Activated T-cell treated with anti-CD3 and anti-CD28 coated beads for 4 hours (primary cell): ENCODE measurements around the gene TFDP1.
"Not testable (repeated sequence)": the region's sequence is repeated elsewhere in the genome, so short reads cannot be mapped to it uniquely, and the experiment has no call there.

Experiments used
- DNase-seq: peaks from one replicate; pipeline ENCODE4 v3.0.0-alpha.2; 2020

TFDP1 gene

DNA sequence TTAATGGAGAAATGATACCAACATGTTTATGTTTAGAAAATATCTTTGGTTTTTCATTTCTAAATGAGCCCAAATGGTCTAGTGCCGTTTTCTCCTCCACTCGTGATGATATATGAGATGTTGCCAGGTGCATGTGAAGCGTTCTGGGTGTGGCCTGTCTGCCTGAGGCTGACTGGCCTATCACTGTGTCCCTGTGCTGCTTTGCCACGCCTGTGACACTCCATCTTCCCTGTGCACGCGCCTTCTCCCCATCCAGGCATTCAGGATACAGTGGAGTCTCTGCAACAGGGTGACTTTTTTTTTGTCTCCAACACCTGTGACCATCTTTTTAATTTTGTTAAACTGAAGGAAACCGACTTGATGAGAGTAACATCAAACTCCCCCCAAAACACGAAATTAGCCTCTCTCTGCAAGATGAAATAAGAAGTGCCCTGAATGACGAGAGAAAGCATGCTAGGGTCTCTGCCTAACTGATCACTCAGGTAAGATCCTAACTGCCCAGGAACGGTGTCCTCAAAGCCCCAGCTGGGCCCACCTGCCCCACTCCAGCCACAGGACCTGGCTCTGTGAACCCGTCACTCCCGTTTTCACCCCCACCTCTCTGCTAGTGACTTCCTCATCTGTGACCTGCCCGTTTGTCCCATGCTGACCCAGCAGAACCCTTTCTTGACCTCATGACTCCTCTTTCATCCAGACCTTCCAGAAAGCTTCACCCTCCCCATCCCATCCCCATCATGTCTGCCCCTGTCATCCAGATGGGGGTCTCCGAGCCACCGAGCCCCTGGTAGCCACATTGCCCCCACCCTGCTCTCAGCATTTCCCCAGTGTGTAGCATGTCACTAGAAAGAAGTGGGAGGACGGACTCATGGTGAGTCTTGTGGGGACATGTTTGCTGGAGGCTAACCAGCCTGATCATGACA is 33.2 kb upstream of the TFDP1 start:
- no peak for DNase-seq

DNA sequence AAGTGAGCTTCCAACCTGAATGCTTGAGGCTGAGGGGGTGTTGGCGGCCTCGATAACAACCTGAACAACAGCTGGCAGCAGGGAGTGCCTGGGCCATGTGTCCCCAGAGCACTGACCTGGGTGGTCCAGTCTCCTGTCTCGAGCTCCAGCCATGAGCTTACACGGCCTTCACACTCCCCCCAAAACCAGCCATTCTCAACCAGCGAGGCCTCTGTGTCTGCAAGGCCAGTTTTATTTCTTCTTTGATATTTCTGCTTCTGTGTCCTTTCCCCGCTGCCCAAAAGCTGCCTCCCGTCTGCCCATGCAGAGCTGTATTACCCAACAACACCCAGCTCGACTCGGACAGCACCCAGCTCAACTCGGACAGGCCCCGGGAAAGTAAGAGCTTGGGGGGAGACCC is 32.5 kb upstream of the TFDP1 start:
- no peak for DNase-seq

DNA sequence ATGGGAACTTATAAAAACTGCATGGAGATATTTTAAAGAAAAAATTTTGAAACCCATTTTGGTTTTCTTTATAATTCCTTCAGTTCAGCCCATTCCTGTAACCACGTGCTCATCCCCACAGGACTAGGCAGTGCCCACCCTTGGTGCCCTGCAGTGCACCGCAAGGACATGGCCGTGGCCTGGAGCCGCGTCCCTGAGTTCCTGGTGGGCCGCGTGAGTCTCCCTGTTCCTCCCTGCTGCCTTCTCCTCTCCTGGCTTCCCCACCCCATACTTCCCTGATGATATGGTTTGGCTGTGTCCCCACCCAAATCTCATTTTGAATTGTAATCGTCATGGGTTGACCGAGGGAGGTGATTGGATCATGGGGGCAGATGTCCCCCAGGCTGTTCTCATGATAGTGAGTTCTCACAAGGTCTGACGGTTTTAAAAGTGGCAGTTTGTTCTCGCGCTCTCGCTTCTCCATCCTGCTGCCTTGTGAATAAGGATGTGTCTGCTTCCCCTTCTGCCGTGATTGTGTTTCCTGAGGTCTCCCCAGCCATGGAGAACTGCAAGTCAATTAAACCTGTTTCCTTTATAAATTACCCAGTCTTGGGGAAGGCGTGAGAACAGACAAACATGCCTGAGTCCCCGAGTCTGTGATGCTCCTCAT is 31.6 kb upstream of the TFDP1 start:
- DNase-seq, result no peak

DNA sequence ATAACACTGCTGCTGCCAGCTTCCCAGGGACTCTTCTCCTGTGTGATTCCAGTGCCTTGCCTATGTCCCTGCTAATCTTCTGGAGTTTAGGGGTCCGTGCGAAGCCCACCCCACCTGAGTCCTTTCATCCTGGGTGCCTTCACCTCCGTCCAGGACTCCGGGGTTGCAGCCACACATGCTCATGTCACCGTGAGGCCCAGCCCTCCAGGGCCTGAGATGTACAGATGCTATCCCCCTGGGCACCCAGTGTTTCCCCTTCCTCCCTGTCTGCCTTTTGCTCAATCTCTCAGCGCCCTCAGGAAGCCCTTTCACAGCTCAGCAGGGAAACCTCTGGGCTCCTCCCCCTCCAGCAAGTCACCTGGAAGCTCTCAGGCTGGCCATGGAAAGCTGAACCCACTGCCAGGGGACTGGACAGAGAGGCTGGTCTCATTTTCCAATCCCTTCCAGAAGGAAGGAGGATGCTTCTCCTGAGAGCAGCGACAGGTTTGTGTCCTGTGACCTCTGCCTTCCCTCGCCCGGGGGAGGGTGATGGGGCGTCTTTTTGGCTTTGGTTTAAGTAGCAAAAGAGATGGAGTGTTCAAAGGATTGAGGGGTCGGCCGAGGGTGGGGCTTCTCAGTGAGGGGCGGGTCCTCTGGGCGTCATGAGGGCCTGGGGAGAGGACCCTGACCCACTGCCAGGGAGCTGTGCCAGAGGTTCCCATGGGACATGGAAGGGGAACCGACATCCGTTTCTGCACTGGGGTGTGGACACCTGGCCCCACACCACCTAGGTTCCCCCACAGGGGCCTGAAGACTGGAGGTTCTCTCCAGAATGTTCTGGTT is 30.8 kb upstream of the TFDP1 start:
- DNase-seq, result no peak

DNA sequence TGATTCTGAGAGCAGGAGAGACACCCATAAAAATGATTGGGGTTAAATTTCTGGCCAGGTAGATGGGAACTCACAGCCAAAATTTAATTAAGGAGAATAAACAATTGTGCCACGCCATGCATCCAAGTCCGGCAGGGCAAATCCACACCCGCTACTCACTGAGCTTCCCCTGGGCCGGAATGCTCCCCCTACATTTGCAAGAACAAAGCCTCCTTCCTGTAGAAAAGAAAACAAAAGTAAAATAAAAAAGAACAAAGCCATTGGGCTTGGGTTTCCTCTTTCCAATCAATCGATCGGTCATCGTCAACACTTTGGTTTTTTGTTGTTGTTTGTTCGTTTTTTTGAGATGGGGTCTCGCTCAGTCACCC is 30.2 kb upstream of the TFDP1 start:
- no peak for DNase-seq

DNA sequence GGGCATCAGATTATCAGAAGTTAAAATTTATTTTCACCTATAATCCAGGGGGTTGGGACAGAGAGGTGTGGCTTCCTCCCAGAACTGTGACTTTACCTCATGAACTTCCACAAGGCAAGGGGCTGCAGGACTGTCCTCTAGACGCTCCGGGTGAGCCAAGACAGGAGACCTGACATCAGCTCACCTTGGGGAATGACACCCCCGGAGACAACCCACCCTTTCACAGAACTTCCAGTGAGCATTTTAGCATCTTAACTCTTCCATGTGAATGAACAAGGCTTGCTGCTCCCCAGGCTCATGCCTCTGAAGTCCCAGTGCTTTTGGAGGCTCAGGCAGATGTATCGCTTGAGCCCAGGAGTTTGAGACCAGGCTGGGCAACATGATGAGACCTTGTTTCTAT is 29.4 kb upstream of the TFDP1 start:
- DNase-seq, result no peak

DNA sequence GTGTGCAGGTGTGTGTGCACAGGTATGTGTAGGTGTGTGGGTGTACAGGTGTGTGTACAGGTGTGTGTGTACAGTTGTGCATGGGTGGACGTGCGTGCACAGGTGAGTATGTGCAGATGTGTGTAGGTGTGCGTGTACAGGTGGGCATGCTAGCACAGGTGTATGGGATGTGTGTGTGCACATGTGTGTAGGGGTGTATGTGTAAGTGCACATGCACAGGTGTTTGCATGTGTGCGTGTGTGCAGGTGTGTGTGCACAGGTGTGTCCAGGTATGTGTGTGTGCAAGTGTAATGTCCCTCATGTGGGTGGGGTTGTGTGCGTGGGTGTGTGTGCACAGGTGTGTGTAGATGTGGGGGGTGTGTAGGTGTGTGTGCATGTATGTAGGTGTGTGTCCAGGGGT is 27.5 kb upstream of the TFDP1 start:
- DNase-seq, result no peak

DNA sequence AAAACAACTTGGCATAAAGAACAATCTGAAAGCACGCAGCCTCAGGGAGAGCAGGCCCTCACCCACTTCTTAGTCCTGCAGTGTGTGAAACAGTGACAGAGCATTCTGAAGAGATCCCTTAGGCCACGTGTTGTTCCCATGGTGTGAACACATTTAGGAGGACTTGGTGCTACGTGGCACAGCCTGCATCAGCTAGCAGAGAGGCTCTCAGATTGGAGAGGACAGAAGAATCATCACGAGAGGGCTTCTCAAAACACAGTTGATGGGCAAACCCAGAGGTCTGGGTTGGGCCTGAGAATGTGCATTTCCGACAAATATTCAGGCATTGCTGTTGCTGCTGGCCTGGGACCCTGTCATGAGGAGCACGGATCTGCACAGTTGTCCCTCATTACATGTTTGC is 26.1 kb upstream of the TFDP1 start:
- DNase-seq, result no peak

DNA sequence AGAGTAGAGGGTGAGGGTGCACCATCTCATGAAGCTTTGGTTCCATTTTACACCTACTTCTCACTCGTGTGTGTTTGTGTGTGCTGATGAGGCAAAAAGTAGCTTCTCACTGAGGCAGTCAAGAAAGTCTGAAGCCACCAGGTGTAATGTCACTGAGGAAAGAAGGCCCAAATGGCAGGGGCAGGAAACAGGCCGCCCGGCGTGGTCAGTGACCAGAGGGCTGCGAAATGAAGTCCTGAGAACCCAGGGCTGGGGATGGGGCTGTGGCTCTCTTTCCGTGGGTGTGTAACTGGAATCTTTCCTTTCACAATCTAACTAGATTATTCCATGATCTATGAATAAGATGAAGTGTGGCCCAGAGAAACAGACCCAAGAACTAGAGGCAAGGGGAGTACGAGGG is 25.5 kb upstream of the TFDP1 start:
- no peak for DNase-seq

DNA sequence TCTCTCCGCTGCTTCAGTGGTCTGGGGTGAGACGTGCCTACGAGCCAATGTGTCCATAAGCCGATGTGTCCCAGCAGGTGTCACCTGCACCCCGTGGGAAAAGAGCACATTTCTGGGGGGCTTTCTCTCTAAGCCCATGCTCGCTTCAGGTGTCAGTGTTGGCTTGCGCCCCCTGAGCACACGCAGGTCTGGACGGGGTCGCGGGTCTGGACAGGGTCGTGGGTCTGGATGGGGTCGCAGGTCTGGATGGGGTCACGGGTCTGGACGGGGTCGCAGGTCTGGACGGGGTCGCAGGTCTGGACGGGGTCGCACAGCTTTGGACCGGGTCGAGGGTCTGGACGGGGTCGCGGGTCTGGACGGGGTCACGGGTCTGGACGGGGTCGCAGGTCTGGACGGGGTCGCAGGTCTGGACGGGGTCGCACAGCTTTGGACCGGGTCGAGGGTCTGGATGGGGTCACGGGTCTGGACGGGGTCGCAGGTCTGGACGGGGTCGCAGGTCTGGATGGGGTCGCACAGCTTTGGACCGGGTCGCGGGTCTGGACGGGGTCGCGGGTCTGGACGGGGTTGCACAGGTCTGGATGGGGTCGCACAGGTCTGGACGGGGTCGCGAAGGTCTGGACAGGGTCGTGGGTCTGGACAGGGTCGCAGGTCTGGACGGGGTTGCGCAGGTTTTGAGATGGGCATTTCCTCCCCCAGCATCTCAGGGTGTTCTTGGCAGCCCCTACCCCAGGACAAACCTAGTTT is 24.5 kb upstream of the TFDP1 start:
- no peak for DNase-seq

DNA sequence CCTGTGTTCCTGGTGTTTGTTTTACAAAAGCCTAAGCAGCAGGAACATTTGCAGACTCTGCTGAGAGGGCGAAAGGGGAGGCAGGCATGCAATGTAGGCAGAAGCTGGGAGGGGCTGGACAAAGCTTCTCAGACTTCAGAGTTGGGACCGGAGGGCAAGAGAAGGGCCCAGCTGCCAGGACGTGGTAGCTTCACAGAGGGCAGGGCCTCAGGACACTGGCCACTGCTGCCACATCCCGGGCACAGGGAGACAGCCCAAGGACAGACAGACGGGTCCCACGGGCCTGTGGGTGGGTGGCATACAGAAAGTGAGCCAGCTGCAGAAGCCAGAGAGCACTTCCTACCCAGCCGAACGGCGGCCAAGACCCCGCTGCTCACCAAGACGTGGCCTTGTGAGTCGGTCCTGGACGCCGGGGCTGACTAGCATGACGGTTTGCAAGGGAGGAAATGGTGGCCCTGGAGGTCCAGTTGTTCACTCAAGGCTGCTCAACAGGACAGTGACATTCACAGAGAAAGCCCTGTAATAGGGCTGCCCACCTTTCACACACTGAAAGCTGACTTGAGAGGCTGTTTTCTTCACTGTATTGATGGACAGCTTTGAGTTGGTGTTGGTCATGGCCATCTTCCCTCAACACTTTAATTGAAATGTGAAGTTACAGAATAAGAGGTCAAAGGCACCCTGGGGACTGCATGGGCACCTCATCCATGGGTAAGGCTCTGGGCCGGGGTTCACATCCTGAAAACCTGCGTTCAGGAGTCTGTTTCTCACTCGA is 23.7 kb upstream of the TFDP1 start:
- no peak for DNase-seq

DNA sequence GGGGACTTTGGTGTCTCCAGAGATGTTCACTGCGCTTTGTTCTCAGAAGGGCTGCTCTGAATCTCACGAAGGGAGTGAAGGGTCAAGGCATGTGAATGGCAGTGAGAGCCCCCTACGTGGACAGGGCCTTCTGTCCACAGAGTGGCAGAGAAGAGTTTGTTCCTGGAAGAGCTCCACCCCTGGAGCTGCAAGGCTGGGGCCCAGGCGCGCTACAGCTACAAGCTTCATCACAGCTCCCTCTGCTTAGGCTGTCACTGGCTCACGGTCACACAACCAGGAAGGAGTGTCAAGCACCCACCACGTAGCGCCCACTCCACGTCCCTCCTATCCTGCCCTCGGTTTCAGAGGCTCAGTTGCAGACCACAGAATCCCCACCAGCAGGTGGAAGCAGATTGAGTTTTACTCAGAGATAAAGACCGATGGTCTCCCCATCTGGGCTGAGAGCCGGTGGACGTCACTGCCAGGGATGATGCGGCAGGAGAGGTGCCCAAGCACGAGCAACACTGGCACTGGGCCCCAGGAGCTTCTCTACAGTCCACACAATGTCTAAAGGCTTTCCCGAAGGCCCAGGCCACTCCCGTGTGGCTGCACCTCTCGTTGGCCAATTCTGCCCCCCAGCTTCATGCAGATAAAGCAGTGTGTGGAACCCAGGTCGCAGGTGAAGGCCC is 23.0 kb upstream of the TFDP1 start:
- DNase-seq, result no peak

DNA sequence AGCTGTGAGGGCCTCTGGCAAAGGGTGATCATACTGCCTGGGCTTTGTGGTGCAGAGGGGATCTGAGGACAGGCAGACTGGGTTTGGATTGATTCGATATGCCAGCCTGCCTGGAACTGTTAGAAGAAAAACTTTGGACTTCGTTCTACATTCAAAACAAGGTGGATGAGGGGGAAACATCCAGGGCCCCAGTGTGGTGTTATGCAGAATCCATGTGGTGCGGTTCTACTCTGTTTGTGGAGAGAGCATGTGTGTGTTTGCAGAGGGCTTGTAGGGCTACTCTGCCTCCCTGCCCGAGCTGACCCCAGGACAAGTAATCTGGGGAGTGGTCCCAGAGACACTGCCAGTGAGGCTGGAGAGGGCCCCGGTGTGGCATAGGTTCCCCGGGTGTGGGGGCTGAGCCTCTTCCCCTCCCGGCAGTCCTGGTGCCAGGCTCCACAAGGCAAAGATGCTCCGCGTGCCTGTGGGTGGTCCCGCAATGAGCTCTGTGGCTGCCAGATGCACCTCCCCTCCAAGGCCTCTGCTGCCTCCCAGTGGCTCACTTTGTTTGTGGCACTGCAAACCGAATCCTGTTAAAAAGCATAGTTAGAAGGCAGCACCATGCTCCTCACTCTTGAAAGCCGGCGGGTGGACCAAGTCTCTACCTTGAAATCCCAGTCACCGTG is 22.3 kb upstream of the TFDP1 start:
- peak; percentile 17 for DNase-seq

DNA sequence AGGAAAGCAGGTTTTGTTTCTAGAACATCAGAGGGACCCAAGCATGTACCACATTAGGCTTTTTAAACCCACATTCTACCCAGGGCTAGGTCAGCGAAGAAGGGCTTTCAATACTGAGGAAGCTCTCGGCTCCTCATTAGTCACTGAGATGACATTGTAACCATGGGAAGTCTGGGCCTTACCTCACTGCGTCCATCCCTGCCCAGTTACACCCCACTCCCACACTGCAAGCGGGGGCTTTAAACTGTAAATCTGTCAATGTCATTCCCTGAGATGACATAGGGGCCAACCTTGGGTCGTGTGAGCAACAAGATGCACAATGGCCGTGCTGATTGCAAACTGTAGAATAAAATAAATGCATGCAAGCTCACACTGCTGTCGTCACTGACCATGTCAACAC is 21.7 kb upstream of the TFDP1 start:
- DNase-seq, result no peak

DNA sequence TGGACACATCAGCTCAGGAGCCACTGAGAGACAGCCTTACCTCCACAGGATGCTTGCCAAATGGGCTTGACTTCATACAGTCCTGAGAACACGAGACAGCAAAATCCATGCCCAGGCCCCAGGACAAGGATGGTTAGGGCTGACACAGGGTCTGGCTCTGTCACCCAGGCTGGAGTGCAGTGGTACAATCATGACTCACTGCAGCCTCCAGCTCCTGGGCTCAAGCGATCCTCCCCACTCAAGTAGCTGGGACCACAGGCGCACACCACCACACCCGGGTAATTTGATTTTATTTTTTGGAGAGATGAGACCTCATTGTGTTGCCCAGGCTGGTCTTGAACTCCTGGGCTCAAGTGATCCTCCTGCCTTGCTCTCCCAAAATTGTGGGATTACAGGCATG is 21.0 kb upstream of the TFDP1 start:
- not testable (repeated sequence) for DNase-seq

DNA sequence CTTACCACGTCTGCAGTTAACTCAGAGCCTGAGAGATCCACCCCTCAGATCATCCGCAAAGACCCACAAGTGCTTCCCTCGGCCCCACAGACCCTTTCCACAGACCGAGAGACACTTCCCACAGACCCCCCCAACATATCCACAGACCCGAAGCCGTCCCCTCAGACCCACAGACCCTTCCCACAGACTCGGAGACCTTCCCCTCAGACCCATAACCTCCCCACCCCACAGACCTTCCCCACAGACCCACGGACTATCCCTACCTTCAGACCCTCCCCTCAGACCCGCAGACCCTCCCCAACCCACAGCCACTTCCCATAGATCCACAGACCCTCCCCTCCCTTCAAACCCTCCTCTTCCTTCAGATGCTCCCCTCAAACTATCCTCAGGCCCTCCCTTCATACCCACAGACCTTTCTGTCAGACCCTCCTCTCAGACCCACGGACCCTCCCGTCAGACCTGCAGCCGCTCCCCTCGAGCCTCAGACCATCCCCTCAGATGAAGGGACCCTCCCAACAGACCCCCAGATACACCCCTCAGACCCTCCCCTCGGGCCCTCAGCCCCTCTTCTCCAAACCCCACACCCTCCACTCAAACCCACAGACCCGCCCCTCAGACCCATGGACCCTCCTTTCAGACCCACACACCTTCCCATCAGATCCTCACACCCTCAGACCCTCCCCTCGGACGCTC is 20.1 kb upstream of the TFDP1 start:
- no peak for DNase-seq

DNA sequence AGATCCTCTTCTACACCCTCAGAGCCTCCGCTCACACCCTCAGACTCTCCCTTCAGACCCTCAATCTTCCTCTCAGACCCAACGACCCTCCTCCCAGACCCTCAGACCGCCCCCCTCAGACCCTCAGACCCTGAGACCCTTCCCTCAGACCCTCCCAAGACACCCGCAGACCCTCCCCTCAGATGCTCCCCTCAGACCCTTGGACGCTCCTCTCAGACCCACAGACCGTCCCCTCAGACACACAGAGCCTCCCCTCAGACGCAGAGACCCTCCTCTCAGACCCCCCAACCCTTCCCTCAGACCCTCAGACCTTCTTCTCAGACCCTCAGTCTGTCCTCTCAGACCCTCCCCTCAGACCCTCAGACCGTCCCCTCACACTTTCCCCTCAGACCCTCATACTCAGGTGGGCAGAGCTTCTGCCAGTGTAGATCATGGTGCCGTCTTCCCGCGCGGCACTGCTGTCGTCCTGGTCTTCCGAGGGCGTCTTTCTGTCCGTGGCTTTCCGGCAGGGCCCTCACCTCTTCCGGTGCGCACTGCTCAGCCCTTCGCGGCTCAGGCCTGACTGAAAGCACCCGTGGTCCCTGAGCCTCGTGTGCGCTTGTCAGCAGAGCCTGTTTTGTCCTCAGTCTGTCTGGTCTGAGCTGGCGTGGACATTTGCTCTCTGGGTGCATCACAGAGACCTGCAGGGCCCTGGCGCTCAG is 18.9 kb upstream of the TFDP1 start:
- no peak for DNase-seq

DNA sequence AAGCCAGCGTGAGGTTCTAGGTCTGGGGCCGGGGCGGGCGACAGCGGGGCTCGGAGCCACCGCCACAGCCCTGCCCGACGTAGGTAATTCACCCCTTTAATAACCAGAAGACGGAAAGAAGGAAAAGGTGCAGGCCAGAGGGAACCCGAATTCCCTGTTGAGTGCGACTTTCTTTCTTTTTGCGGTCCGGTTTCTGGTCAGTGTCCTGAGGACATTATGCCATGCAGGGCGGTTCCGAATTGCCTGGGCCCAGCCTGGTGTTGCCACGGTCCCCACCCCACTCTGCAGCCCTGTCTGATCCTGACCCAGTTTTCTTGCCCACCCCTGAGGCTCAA is 18.4 kb upstream of the TFDP1 start:
- no peak for DNase-seq

DNA sequence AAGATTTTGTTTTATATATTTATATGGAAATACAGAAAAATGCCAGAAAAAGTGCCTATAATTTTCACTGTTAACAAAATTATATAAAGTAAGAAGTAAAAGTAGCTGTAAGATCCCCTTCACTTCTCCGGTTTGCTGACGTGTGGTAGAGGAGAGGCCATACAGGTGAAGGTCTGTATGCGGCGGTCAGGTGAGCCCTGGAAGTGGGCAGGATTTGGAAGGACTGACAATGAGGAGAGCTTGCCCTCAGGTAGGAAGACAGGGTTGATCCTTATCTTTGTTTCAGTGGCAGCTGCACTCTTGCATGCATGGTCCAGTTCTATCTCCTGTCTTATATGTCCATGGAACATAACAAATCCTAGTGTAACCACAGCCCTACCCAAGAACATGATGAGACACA is 16.9 kb upstream of the TFDP1 start:
- no peak for DNase-seq

DNA sequence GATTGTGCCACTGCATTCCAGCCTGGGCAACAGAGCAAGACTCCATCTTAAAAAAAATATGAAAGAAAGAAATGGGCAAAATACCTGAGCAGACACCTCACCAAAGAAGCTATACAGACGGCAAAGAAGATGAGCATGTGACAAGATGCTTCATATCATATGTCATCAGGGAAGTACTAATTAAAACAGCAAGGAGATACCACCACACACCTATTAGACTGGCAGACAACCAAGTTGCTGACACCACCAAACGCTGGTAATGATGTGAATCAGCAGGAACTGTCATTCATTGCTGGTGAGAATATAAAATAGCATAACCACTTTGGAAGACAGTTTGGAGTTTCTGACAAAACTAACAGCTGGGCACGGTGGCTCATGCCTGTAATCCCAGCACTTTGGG is 11.5 kb upstream of the TFDP1 start:
- DNase-seq, result no peak
